ENCODE results near the gene MAST4. TPM values are rescaled to one million over a fixed set of nuclear protein-coding genes. Genes with fewer than 3 reads are reported as not detected.
A peak's percentile ranks its signal among the peaks of the same experiment; 100 is the strongest.

Gene MAST4
- total and polyA plus RNA-seq, 2 donors (not counting 1 experiment from before 2014, with no cell fraction given) = 2.5 to 57.1 TPM

- H3K79me2 ChIP-seq (ENCODE audit: control insufficient read depth, insufficient read depth, low read length) = no peaks in the 10 kb centered on the region
- Mint-ChIP-seq H3K27me3 (no peaks in the 10 kb centered on the region), H3K27ac (no peak overlapping the region), H3K4me1 (peaks cover 35% of the 10 kb centered on the region), H3K9me3 (ENCODE audit: insufficient read depth) (no peaks in the 10 kb centered on the region), H3K4me3 (peak overlapping the region; percentile 87)
- TF ChIP-seq, protein P1, sequence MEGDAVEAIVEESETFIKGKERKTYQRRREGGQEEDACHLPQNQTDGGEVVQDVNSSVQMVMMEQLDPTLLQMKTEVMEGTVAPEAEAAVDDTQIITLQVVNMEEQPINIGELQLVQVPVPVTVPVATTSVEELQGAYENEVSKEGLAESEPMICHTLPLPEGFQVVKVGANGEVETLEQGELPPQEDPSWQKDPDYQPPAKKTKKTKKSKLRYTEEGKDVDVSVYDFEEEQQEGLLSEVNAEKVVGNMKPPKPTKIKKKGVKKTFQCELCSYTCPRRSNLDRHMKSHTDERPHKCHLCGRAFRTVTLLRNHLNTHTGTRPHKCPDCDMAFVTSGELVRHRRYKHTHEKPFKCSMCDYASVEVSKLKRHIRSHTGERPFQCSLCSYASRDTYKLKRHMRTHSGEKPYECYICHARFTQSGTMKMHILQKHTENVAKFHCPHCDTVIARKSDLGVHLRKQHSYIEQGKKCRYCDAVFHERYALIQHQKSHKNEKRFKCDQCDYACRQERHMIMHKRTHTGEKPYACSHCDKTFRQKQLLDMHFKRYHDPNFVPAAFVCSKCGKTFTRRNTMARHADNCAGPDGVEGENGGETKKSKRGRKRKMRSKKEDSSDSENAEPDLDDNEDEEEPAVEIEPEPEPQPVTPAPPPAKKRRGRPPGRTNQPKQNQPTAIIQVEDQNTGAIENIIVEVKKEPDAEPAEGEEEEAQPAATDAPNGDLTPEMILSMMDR (IDR thresholded peaks at IDR 0.05) = no peak
- TF ChIP-seq EZH2 (IDR thresholded peaks at IDR 0.05; ENCODE audit: borderline replicate concordance, insufficient read depth, low read depth, low read length, poor library complexity, severe bottlenecking) = no peak
- no peak for ATAC-seq (ENCODE audit: low read depth)
- H3K9me3 ChIP-seq (ENCODE audit: control extremely low read depth in 1 of 3, control insufficient read depth in 2 of 3, insufficient read depth in 1 of 3, low read length in 2 of 3) = no peaks in the 10 kb centered on the region
- H3K27ac ChIP-seq (ENCODE audit: low read length in 2 of 2) = no peak overlapping the region
- H3K4me1 ChIP-seq (ENCODE audit: control insufficient read depth in 2 of 2, insufficient read depth in 2 of 2, low read length in 2 of 2) = peaks cover 13 to 27% of the 10 kb centered on the region in 2 donors
- no peaks in the 10 kb centered on the region for H3K36me3 ChIP-seq (replicated peaks in 1 of 2; ENCODE audit: control extremely low read depth in 1 of 2, control insufficient read depth in 1 of 2, extremely low read depth in 1 of 2, insufficient read depth in 2 of 2, low read length in 1 of 2)
- POLR2A ChIA-PET = no interaction called here
- H3K4me3 ChIP-seq (ENCODE audit: control extremely low read depth in 1 of 5, extremely low read depth in 1 of 5, insufficient read depth in 1 of 5, low read depth in 2 of 5, low read length in 4 of 5) = peak overlapping the region; percentile 25 to 86 (median 67)
- peak overlapping the region; percentile 82 for H3K9ac ChIP-seq (ENCODE audit: low read length)
- peak; percentile 7 for DNase-seq
- 57% methylated on average over 1 of the region's 6 CpGs for WGBS (ENCODE audit: insufficient coverage)
- CTCF ChIA-PET = interaction anchor here (0.7 to 2.8 kb wide), 4 partner anchors 11 to 204 kb away, joined by 3 to 8 read pairs (median 4); no protein-coding TSS in a partner anchor
- intact Hi-C loops (cut with micrococcal nuclease) = loop anchor here (5.0 to 10.0 kb wide), 2 partner anchors 152 to 204 kb away; no protein-coding TSS in a partner anchor
- H3K4me2 ChIP-seq (replicated peaks; ENCODE audit: low read depth, low read length, poor library complexity, severe bottlenecking) = peak overlapping the region; percentile 89
- H3K27me3 ChIP-seq (replicated peaks in 1 of 4; ENCODE audit: control extremely low read depth in 1 of 4, control insufficient read depth in 3 of 4, insufficient read depth in 4 of 4, low read length in 3 of 4) = peaks cover 0 to 6% (median 2%) of the 10 kb centered on the region in 4 experiments
- no peaks in the 10 kb centered on the region for H4K20me1 ChIP-seq (ENCODE audit: control insufficient read depth, insufficient read depth, low read length, poor library complexity, severe bottlenecking)
- peak overlapping the region; percentile 87 for H2AFZ ChIP-seq (ENCODE audit: insufficient read depth, low read depth, low read length, poor library complexity, severe bottlenecking)
These were observed 406.9 kb downstream of the MAST4 start for GRCh38 chr5:67002832-67003684.

DNA sequence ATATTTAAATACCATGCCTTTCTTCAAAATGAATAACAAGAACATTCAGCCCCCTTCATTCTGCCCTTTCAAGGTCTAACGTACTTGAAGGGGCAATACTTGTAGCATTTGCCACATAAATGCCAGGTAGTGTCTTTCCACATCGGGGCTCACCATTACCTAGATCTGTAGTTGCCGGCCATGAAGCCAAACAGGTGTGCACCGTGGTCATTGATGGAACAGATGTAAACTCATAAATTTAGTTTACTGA lies 407.4 kb downstream of the MAST4 start:
- Mint-ChIP-seq H3K9me3 (ENCODE audit: insufficient read depth) (no peaks in the 10 kb centered on the region), H3K4me1 (peaks cover 35% of the 10 kb centered on the region), H3K4me3 (peak overlapping the region; percentile 87), H3K27me3 (no peaks in the 10 kb centered on the region), H3K27ac (peak overlapping the region; percentile 77)
- ATAC-seq (ENCODE audit: low read depth) (no peak), DNase-seq (no peak)
- Histone ChIP-seq H3K4me1 (ENCODE audit: control insufficient read depth in 2 of 2, insufficient read depth in 2 of 2, low read length in 2 of 2) (peaks cover 13 to 27% of the 10 kb centered on the region in 2 donors), H3K79me2 (ENCODE audit: control insufficient read depth, insufficient read depth, low read length) (no peaks in the 10 kb centered on the region), H3K36me3 (replicated peaks in 1 of 2; ENCODE audit: control extremely low read depth in 1 of 2, control insufficient read depth in 1 of 2, extremely low read depth in 1 of 2, insufficient read depth in 2 of 2, low read length in 1 of 2) (no peaks in the 10 kb centered on the region), H3K9me3 (ENCODE audit: control extremely low read depth in 1 of 3, control insufficient read depth in 2 of 3, insufficient read depth in 1 of 3, low read length in 2 of 3) (no peaks in the 10 kb centered on the region), H2AFZ (ENCODE audit: insufficient read depth, low read depth, low read length, poor library complexity, severe bottlenecking) (peak overlapping the region; percentile 87), H3K27me3 (replicated peaks in 1 of 4; ENCODE audit: control extremely low read depth in 1 of 4, control insufficient read depth in 3 of 4, insufficient read depth in 4 of 4, low read length in 3 of 4) (peaks cover 0 to 6% (median 2%) of the 10 kb centered on the region in 4 experiments), H3K9ac (ENCODE audit: low read length) (peak overlapping the region; percentile 82), H3K4me2 (replicated peaks; ENCODE audit: low read depth, low read length, poor library complexity, severe bottlenecking) (peak overlapping the region; percentile 89), H4K20me1 (ENCODE audit: control insufficient read depth, insufficient read depth, low read length, poor library complexity, severe bottlenecking) (no peaks in the 10 kb centered on the region), H3K4me3 (ENCODE audit: control extremely low read depth in 1 of 5, extremely low read depth in 1 of 5, insufficient read depth in 1 of 5, low read depth in 2 of 5, low read length in 4 of 5) (peak overlapping the region; percentile 25 to 86 (median 67)), H3K27ac (ENCODE audit: low read length in 2 of 2) (peak overlapping the region in 1 of 2 donors; percentile 67)
- intact Hi-C loops (cut with micrococcal nuclease) = loop anchor here (5.0 to 10.0 kb wide), 2 partner anchors 151 to 204 kb away; no protein-coding TSS in a partner anchor
- CTCF ChIA-PET = interaction anchor here (2.0 to 2.8 kb wide), 2 partner anchors 11 to 16 kb away, joined by 6 to 8 read pairs; no protein-coding TSS in a partner anchor
- TF ChIP-seq EZH2 (IDR thresholded peaks at IDR 0.05; ENCODE audit: borderline replicate concordance, insufficient read depth, low read depth, low read length, poor library complexity, severe bottlenecking) = no peak
- TF ChIP-seq, protein P1 (IDR thresholded peaks at IDR 0.05) = no peak
- POLR2A ChIA-PET = no interaction called here
- WGBS (ENCODE audit: insufficient coverage) = 2% methylated on average over 4 of the region's 4 CpGs

Data from B cell (primary cell).